ENCODE measurements around the gene COL4A5. TPM values are rescaled to one million over a fixed set of nuclear protein-coding genes. Genes with fewer than 3 reads are reported as not detected.

COL4A5 gene
- total and polyA plus RNA-seq, 2 donors (not counting 3 experiments of a cell fraction or from before 2014, with no cell fraction given): 15.4 to 28.8 TPM

DNA sequence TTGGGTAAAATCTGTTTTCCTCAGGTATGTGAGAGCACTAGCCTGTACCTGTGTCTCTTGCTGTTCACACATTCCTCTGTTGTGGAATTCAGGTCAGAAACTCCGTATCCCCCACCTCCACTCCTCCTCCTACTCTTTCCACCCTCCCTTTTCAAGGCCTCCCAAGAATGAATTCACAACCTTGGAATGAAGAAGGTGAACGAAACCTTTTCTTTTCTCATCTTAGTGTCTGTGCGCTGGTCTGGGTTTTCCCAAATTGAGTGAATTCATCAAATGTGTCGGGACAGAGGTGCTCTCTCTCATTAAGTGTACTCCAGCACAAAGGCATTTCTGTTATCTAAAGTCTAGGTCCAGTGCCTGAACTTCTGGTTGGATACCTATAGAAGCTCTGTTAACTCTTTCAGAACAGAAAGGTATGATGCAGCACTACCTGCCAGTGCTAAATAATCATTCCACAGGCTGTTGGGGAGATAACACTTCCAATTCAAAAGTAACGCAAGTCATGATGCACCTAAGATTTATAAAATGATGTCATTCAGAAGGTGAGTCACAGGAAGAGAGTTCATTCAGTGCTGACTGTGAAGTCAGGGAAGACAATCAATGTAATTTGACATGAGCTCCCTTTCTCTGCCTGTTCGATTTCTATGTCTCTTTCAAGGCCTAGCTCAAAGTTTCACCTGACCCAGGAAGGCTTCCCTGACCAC is 43.3 kb upstream of the COL4A5 start:
- H3K9me1 ChIP-seq (replicated peaks; ENCODE audit: control insufficient read depth, extremely low read depth, insufficient read depth, low read length): no peaks in the 10 kb centered on the region
- no peaks in the 10 kb centered on the region for H3K27me3 ChIP-seq (ENCODE audit: control insufficient read depth in 2 of 2, insufficient read depth in 2 of 2, low read length in 2 of 2)
- dilution Hi-C loops (cut with MboI; ENCODE audit: extremely low pct_ligation_motif_present, low sequenced_read_pairs) (no loop called here), intact Hi-C loops (cut with micrococcal nuclease) (no loop called here)
- H3K4me3 ChIP-seq (replicated peaks in 1 of 3; ENCODE audit: insufficient read depth in 1 of 3, low read depth in 1 of 3, low read length in 3 of 3): no peak overlapping the region
- no peaks in the 10 kb centered on the region for H3K9me3 ChIP-seq (replicated peaks; ENCODE audit: control insufficient read depth, insufficient read depth, low read length)
- no peaks in the 10 kb centered on the region for H3K36me3 ChIP-seq (ENCODE audit: control insufficient read depth in 2 of 2, extremely low read depth in 1 of 2, insufficient read depth in 2 of 2, low read length in 2 of 2)
- H3K9ac ChIP-seq (replicated peaks; ENCODE audit: extremely low read depth, insufficient read depth, low read length): no peak overlapping the region
- no peak overlapping the region for H2AFZ ChIP-seq (ENCODE audit: low read depth, low read length)
- FAIRE-seq: no peak
- H3K4me2 ChIP-seq (ENCODE audit: insufficient read depth, low read length): peak overlapping the region; percentile 36
- H3K4me1 ChIP-seq (ENCODE audit: control insufficient read depth, extremely low read depth, insufficient read depth, low read length): peaks cover 36% of the 10 kb centered on the region
- ChIA-PET POLR2A (no interaction called here), CTCF (no interaction called here)
- H4K20me1 ChIP-seq (replicated peaks; ENCODE audit: control insufficient read depth, extremely low read depth, insufficient read depth, low read length): no peaks in the 10 kb centered on the region
- TF ChIP-seq EZH2 (IDR thresholded peaks at IDR 0.05; ENCODE audit: borderline replicate concordance, low read depth, low read length, severe bottlenecking): no peak
- peak; percentile 19 for TF ChIP-seq GATA2 (IDR thresholded peaks at IDR 0.05; ENCODE audit: insufficient read depth, insufficient read length, low read depth, low read length)
- peak; percentile 59 for TF ChIP-seq FOS (IDR thresholded peaks at IDR 0.05; ENCODE audit: borderline replicate concordance, insufficient read depth, low read length)
- TF ChIP-seq POLR2AphosphoS5 (IDR thresholded peaks at IDR 0.05; ENCODE audit: insufficient read depth, low read depth, low read length): no peak
- no peak for TF ChIP-seq POLR2A (IDR thresholded peaks at IDR 0.05; ENCODE audit: low read depth, low read length)
- TF ChIP-seq, protein P1, sequence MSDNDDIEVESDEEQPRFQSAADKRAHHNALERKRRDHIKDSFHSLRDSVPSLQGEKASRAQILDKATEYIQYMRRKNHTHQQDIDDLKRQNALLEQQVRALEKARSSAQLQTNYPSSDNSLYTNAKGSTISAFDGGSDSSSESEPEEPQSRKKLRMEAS (IDR thresholded peaks at IDR 0.05; ENCODE audit: insufficient read depth, insufficient read length): no peak
- peak; percentile 68 for TF ChIP-seq JUN (IDR thresholded peaks at IDR 0.05; ENCODE audit: borderline replicate concordance, insufficient read depth, insufficient read length, low read depth)
- peak; percentile 42 for DNase-seq (ENCODE audit: low read depth, low spot score)
- H3K27ac ChIP-seq (ENCODE audit: insufficient read depth, low read depth, low read length): peak overlapping the region; percentile 48
- no peaks in the 10 kb centered on the region for H3K79me2 ChIP-seq (ENCODE audit: control insufficient read depth, insufficient read depth, low read length)
- no TSS peak for BruUV-seq (replicated peaks)

DNA sequence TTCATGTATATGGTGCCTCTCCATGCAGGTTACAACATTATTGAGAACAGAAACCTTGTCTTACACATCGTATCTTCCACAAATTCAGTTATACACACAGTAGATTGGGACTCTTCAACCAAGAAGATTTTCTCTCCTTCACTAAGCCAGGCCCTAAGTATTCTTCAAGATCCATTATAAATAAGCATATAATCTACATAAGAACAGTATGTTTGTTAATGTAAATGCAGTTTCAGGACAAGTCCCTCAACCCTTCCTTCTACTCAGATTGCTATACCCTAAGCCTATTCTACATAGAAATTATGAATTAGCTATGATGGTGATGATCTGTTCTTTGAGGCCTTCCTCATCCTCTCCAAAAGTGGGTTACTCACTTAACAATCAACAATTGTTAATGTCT is 42.7 kb upstream of the COL4A5 start:
- dilution Hi-C loops (cut with MboI; ENCODE audit: extremely low pct_ligation_motif_present, low sequenced_read_pairs) (no loop called here), intact Hi-C loops (cut with micrococcal nuclease) (no loop called here)
- H3K9me1 ChIP-seq (replicated peaks; ENCODE audit: control insufficient read depth, extremely low read depth, insufficient read depth, low read length): no peaks in the 10 kb centered on the region
- H3K4me2 ChIP-seq (ENCODE audit: insufficient read depth, low read length): peak overlapping the region; percentile 36
- peaks cover 36% of the 10 kb centered on the region for H3K4me1 ChIP-seq (ENCODE audit: control insufficient read depth, extremely low read depth, insufficient read depth, low read length)
- TF ChIP-seq GATA2 (IDR thresholded peaks at IDR 0.05; ENCODE audit: insufficient read depth, insufficient read length, low read depth, low read length): no peak
- TF ChIP-seq JUN (IDR thresholded peaks at IDR 0.05; ENCODE audit: borderline replicate concordance, insufficient read depth, insufficient read length, low read depth): no peak
- no peak for TF ChIP-seq POLR2AphosphoS5 (IDR thresholded peaks at IDR 0.05; ENCODE audit: insufficient read depth, low read depth, low read length)
- TF ChIP-seq, protein P1 (IDR thresholded peaks at IDR 0.05; ENCODE audit: insufficient read depth, insufficient read length): no peak
- TF ChIP-seq POLR2A (IDR thresholded peaks at IDR 0.05; ENCODE audit: low read depth, low read length): no peak
- TF ChIP-seq, protein P2, sequence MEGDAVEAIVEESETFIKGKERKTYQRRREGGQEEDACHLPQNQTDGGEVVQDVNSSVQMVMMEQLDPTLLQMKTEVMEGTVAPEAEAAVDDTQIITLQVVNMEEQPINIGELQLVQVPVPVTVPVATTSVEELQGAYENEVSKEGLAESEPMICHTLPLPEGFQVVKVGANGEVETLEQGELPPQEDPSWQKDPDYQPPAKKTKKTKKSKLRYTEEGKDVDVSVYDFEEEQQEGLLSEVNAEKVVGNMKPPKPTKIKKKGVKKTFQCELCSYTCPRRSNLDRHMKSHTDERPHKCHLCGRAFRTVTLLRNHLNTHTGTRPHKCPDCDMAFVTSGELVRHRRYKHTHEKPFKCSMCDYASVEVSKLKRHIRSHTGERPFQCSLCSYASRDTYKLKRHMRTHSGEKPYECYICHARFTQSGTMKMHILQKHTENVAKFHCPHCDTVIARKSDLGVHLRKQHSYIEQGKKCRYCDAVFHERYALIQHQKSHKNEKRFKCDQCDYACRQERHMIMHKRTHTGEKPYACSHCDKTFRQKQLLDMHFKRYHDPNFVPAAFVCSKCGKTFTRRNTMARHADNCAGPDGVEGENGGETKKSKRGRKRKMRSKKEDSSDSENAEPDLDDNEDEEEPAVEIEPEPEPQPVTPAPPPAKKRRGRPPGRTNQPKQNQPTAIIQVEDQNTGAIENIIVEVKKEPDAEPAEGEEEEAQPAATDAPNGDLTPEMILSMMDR (IDR thresholded peaks at IDR 0.05; ENCODE audit: extremely low read depth in 1 of 2, insufficient read depth in 1 of 2, low read depth in 1 of 2, low read length in 2 of 2): no peak
- TF ChIP-seq EZH2 (IDR thresholded peaks at IDR 0.05; ENCODE audit: borderline replicate concordance, low read depth, low read length, severe bottlenecking): no peak
- no peak for TF ChIP-seq FOS (IDR thresholded peaks at IDR 0.05; ENCODE audit: borderline replicate concordance, insufficient read depth, low read length)
- TF ChIP-seq MYC (IDR thresholded peaks at IDR 0.05; ENCODE audit: low read depth, low read length): no peak
- ChIA-PET POLR2A (no interaction called here), CTCF (no interaction called here)
- no peak overlapping the region for H3K4me3 ChIP-seq (replicated peaks in 1 of 3; ENCODE audit: insufficient read depth in 1 of 3, low read depth in 1 of 3, low read length in 3 of 3)
- FAIRE-seq (no peak), DNase-seq (ENCODE audit: low read depth, low spot score) (no peak)
- no peaks in the 10 kb centered on the region for H4K20me1 ChIP-seq (replicated peaks; ENCODE audit: control insufficient read depth, extremely low read depth, insufficient read depth, low read length)
- no peak overlapping the region for H3K9ac ChIP-seq (replicated peaks; ENCODE audit: extremely low read depth, insufficient read depth, low read length)
- no peaks in the 10 kb centered on the region for H3K36me3 ChIP-seq (ENCODE audit: control insufficient read depth in 2 of 2, extremely low read depth in 1 of 2, insufficient read depth in 2 of 2, low read length in 2 of 2)
- BruUV-seq (replicated peaks): TSS peak; percentile 76
- no peaks in the 10 kb centered on the region for H3K79me2 ChIP-seq (ENCODE audit: control insufficient read depth, insufficient read depth, low read length)
- no peaks in the 10 kb centered on the region for H3K27me3 ChIP-seq (ENCODE audit: control insufficient read depth in 2 of 2, insufficient read depth in 2 of 2, low read length in 2 of 2)
- no peak overlapping the region for H2AFZ ChIP-seq (ENCODE audit: low read depth, low read length)
- H3K27ac ChIP-seq (ENCODE audit: insufficient read depth, low read depth, low read length): peak overlapping the region; percentile 28
- no peaks in the 10 kb centered on the region for H3K9me3 ChIP-seq (replicated peaks; ENCODE audit: control insufficient read depth, insufficient read depth, low read length)
